GM23338 (cell line): ENCODE results near the gene RPUSD1. TPM values are rescaled to one million over a fixed set of nuclear protein-coding genes. Genes with fewer than 3 reads are reported as not detected.

Source experiments
- microRNA counts: library from miRNA; unstranded; fragments of <30 nt; microRNA quantifications from one replicate; lab custom pipeline; 2017
- microRNA-seq: library from miRNA; unstranded; fragments of <30 nt; microRNA quantifications from one replicate; pipeline ENCODE4, GENCODE V29; 2017
- polyA plus RNA-seq: library from polyadenylated mRNA; unstranded; fragments of >200 nt; fragmentation: Nextera tagmentation; extraction: Ambion mirVana; gene quantifications from 2 replicates; pipeline ENCODE4 v1.2.1, GENCODE V29; 2016
- small RNA-seq: library from RNA; depleted of rRNA; stranded (forward); fragments of <200 nt; gene quantifications from one replicate; pipeline ENCODE3, GENCODE V24; 2014; ENCODE audit warnings: low replicate concordance
- total RNA-seq: library from RNA; depleted of rRNA; stranded (reverse); fragments of >200 nt; shearing (Covaris generic); gene quantifications from 2 replicates; pipeline ENCODE4 v1.2.3, GENCODE V29; 2014; rRNA removed

Gene RPUSD1
- total and polyA plus RNA-seq, 2 experiments from 2014 or later = 19.1 to 79.5 TPM

MicroRNAs encoded within 50 kb of the gene (microRNA counts, 767-probe panel; counts per million panel counts)
- microRNA hsa-miR-662 (lab: Ali Mortazavi, UCI) = not detected

Small RNA genes lying within 50 kb of the gene (microRNA-seq; reads per million reads assigned to microRNA genes)
- gene MIR662 = not detected

Small RNA genes lying within 50 kb of the gene (small RNA-seq; reads per million reads assigned to genes)
- not detected for gene MIR662

Other genes starting within 250 kb of the RPUSD1 start
- gene PRR35, start 228.0 kb downstream of the RPUSD1 start, total RNA-seq = 1.1 and 1.4 TPM in 2 replicates
- gene PRR35, start 228.0 kb downstream of the RPUSD1 start, polyA plus RNA-seq = 0.32 and 0.63 TPM in 2 replicates
- 0.80 TPM in 1 of 2 replicates, not detected in the other for gene NHLRC4, start 221.4 kb downstream of the RPUSD1 start, total RNA-seq
- gene NHLRC4, start 221.4 kb downstream of the RPUSD1 start, polyA plus RNA-seq = 0.14 and 0.47 TPM in 2 replicates
- gene PIGQ, start 218.4 kb downstream of the RPUSD1 start, total RNA-seq = 49.9 and 62.3 TPM in 2 replicates
- gene PIGQ, start 218.4 kb downstream of the RPUSD1 start, polyA plus RNA-seq = 28.0 and 30.2 TPM in 2 replicates
- 24.2 and 24.6 TPM in 2 replicates for gene RAB40C, start 198.3 kb downstream of the RPUSD1 start, total RNA-seq
- 11.2 and 12.0 TPM in 2 replicates for gene RAB40C, start 198.3 kb downstream of the RPUSD1 start, polyA plus RNA-seq
- 6.8 and 11.2 TPM in 2 replicates for gene WFIKKN1, start 157.4 kb downstream of the RPUSD1 start, total RNA-seq
- 3.5 and 4.0 TPM in 2 replicates for gene WFIKKN1, start 157.4 kb downstream of the RPUSD1 start, polyA plus RNA-seq
- 131 and 153 TPM in 2 replicates for gene METTL26, start 152.1 kb downstream of the RPUSD1 start, total RNA-seq
- gene METTL26, start 152.1 kb downstream of the RPUSD1 start, polyA plus RNA-seq = 223 and 225 TPM in 2 replicates
- 53.2 and 64.3 TPM in 2 replicates for gene MCRIP2, start 146.6 kb downstream of the RPUSD1 start, total RNA-seq
- 67.7 and 80.2 TPM in 2 replicates for gene MCRIP2, start 146.6 kb downstream of the RPUSD1 start, polyA plus RNA-seq
- gene WDR90, start 139.0 kb downstream of the RPUSD1 start, total RNA-seq = 42.2 and 44.4 TPM in 2 replicates
- gene WDR90, start 139.0 kb downstream of the RPUSD1 start, polyA plus RNA-seq = 25.9 and 26.3 TPM in 2 replicates
- 93.8 and 129 TPM in 2 replicates for gene RHOT2, start 120.2 kb downstream of the RPUSD1 start, total RNA-seq
- 159 and 163 TPM in 2 replicates for gene RHOT2, start 120.2 kb downstream of the RPUSD1 start, polyA plus RNA-seq
- gene RHBDL1, start 112.7 kb downstream of the RPUSD1 start, total RNA-seq = 10.1 and 11.5 TPM in 2 replicates
- 8.4 and 9.2 TPM in 2 replicates for gene RHBDL1, start 112.7 kb downstream of the RPUSD1 start, polyA plus RNA-seq
- 108 and 123 TPM in 2 replicates for gene STUB1, start 108.0 kb downstream of the RPUSD1 start, total RNA-seq
- 91.7 and 107 TPM in 2 replicates for gene STUB1, start 108.0 kb downstream of the RPUSD1 start, polyA plus RNA-seq
- gene JMJD8, start 104.0 kb downstream of the RPUSD1 start, total RNA-seq = 79.3 and 82.5 TPM in 2 replicates
- 43.1 and 48.5 TPM in 2 replicates for gene JMJD8, start 104.0 kb downstream of the RPUSD1 start, polyA plus RNA-seq
- 11.5 and 15.8 TPM in 2 replicates for gene WDR24, start 98.0 kb downstream of the RPUSD1 start, total RNA-seq
- 7.2 and 8.0 TPM in 2 replicates for gene WDR24, start 98.0 kb downstream of the RPUSD1 start, polyA plus RNA-seq
- 10.6 and 12.6 TPM in 2 replicates for gene FBXL16, start 82.6 kb downstream of the RPUSD1 start, total RNA-seq
- 7.9 and 8.9 TPM in 2 replicates for gene FBXL16, start 82.6 kb downstream of the RPUSD1 start, polyA plus RNA-seq
- gene METRN, start 73.3 kb downstream of the RPUSD1 start, total RNA-seq = 33.0 and 36.9 TPM in 2 replicates
- gene METRN, start 73.3 kb downstream of the RPUSD1 start, polyA plus RNA-seq = 18.7 and 28.9 TPM in 2 replicates
- 23.8 and 37.1 TPM in 2 replicates for gene ANTKMT, start 67.2 kb downstream of the RPUSD1 start, total RNA-seq
- gene ANTKMT, start 67.2 kb downstream of the RPUSD1 start, polyA plus RNA-seq = 37.2 and 59.0 TPM in 2 replicates
- gene CCDC78, start 61.9 kb downstream of the RPUSD1 start, total RNA-seq = 3.5 and 12.6 TPM in 2 replicates
- 8.7 and 10.5 TPM in 2 replicates for gene CCDC78, start 61.9 kb downstream of the RPUSD1 start, polyA plus RNA-seq
- gene HAGHL, start 61.3 kb downstream of the RPUSD1 start, total RNA-seq = 19.1 and 21.6 TPM in 2 replicates
- gene HAGHL, start 61.3 kb downstream of the RPUSD1 start, polyA plus RNA-seq = 35.3 and 45.2 TPM in 2 replicates
- 19.2 and 42.3 TPM in 2 replicates for gene CIAO3, start 47.4 kb downstream of the RPUSD1 start, total RNA-seq
- gene CIAO3, start 47.4 kb downstream of the RPUSD1 start, polyA plus RNA-seq = 13.0 and 15.4 TPM in 2 replicates
- 0.10 TPM in 1 of 2 replicates, not detected in the other for gene MSLN, start 27.6 kb downstream of the RPUSD1 start, total RNA-seq
- not detected in 2 replicates for gene MSLN, start 27.6 kb downstream of the RPUSD1 start, polyA plus RNA-seq
- 108 and 129 TPM in 2 replicates for gene CHTF18, start 239 bp upstream of the RPUSD1 start, total RNA-seq
- 61.3 and 69.2 TPM in 2 replicates for gene CHTF18, start 239 bp upstream of the RPUSD1 start, polyA plus RNA-seq
- gene GNG13, start 12.4 kb upstream of the RPUSD1 start, total RNA-seq = not detected in 2 replicates
- 0.29 and 0.30 TPM in 2 replicates for gene GNG13, start 12.4 kb upstream of the RPUSD1 start, polyA plus RNA-seq
- 2.9 and 10.1 TPM in 2 replicates for gene LMF1, start 182.6 kb upstream of the RPUSD1 start, total RNA-seq
- 3.6 and 4.2 TPM in 2 replicates for gene LMF1, start 182.6 kb upstream of the RPUSD1 start, polyA plus RNA-seq
- gene SOX8, start 193.4 kb upstream of the RPUSD1 start, total RNA-seq = 17.2 and 26.2 TPM in 2 replicates
- gene SOX8, start 193.4 kb upstream of the RPUSD1 start, polyA plus RNA-seq = 5.7 and 6.7 TPM in 2 replicates